Measurements from ENCODE around the gene PTCHD1.

- TF ChIP-seq CTCF (IDR thresholded peaks at IDR 0.05) (no peak), POLR2AphosphoS5 (IDR thresholded peaks at IDR 0.05; ENCODE audit: insufficient read depth in 1 of 2, low read depth in 1 of 2) (no peak), POLR2A (IDR thresholded peaks at IDR 0.05) (no peak)
These were observed 46.7 kb downstream of the PTCHD1 start for GRCh38 chrX:23381099-23382087.
